ENCODE data around the gene PLEKHM1. TPM values are rescaled to one million over a fixed set of nuclear protein-coding genes. Genes with fewer than 3 reads are reported as not detected.

PLEKHM1 gene
- total and polyA plus RNA-seq, 2 of the 13 experiments (the other 11 are each of a cell fraction or from before 2014, with no cell fraction given) = 7.6 to 13.5 TPM

DNA sequence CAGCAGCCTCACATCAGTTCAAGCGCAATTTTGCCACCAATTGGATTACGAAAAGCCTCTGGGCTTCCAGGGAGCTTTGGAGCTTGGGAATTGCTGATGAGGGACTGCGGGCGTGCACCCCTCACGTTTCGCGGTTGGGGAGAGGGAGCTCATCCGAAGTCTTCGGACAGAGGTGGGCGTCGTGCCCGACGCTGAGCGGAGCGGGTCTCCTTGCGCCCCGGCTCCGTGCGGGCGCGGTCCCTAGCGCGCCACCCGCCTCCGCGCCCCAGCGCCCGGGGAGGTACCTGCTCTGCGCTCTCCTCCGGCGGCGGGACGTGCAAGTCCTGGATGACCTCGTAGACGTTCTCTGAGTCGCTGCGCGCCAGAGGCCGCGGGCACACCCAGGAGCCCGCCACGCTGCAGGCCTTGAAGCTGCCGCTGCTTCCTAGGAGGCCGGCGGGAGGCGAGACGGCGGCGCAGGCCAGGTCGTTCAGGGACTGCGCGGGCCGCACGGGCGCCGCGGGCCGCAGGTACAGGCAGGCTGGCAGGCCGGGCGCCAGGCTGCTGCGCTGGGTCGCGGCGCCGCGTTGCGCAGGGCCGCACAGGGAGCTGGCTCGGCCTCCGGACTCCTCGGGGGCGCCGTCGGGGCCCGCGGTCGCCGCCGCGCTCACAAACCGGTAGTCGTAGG is 61.0 kb downstream of the PLEKHM1 start (continued):
- TF ChIP-seq, protein P1, sequence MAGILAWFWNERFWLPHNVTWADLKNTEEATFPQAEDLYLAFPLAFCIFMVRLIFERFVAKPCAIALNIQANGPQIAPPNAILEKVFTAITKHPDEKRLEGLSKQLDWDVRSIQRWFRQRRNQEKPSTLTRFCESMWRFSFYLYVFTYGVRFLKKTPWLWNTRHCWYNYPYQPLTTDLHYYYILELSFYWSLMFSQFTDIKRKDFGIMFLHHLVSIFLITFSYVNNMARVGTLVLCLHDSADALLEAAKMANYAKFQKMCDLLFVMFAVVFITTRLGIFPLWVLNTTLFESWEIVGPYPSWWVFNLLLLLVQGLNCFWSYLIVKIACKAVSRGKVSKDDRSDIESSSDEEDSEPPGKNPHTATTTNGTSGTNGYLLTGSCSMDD (CRISPR knock-in tag; IDR thresholded peaks at IDR 0.05) = no peak
- TF ChIP-seq U2AF2 (IDR thresholded peaks at IDR 0.05; ENCODE audit: low read depth, low read length) (no peak), ZFP36 (IDR thresholded peaks at IDR 0.05; ENCODE audit: borderline replicate concordance, low read depth, low read length, partially characterized antibody) (no peak), SCMH1 (CRISPR knock-in tag; IDR thresholded peaks at IDR 0.05; ENCODE audit: borderline replicate concordance) (no peak), ZNF264 (CRISPR knock-in tag; IDR thresholded peaks at IDR 0.05) (no peak; the same call in 1 of the 2 replicates), ZNF224 (CRISPR knock-in tag; IDR thresholded peaks at IDR 0.05) (no peak), NR2C2 (CRISPR knock-in tag; IDR thresholded peaks at IDR 0.05; ENCODE audit: borderline replicate concordance) (no peak), ELF4 (CRISPR knock-in tag; IDR thresholded peaks at IDR 0.05; ENCODE audit: borderline replicate concordance) (no peak), PLRG1 (conservative IDR thresholded peaks at IDR 0.05) (no peak), TOPORS (CRISPR knock-in tag; IDR thresholded peaks at IDR 0.05) (no peak), NKX3-1 (CRISPR knock-in tag; IDR thresholded peaks at IDR 0.05) (no peak), SYNCRIP (IDR thresholded peaks at IDR 0.05; ENCODE audit: insufficient read depth, low read depth, low read length) (no peak)
- TF ChIP-seq, protein P2, sequence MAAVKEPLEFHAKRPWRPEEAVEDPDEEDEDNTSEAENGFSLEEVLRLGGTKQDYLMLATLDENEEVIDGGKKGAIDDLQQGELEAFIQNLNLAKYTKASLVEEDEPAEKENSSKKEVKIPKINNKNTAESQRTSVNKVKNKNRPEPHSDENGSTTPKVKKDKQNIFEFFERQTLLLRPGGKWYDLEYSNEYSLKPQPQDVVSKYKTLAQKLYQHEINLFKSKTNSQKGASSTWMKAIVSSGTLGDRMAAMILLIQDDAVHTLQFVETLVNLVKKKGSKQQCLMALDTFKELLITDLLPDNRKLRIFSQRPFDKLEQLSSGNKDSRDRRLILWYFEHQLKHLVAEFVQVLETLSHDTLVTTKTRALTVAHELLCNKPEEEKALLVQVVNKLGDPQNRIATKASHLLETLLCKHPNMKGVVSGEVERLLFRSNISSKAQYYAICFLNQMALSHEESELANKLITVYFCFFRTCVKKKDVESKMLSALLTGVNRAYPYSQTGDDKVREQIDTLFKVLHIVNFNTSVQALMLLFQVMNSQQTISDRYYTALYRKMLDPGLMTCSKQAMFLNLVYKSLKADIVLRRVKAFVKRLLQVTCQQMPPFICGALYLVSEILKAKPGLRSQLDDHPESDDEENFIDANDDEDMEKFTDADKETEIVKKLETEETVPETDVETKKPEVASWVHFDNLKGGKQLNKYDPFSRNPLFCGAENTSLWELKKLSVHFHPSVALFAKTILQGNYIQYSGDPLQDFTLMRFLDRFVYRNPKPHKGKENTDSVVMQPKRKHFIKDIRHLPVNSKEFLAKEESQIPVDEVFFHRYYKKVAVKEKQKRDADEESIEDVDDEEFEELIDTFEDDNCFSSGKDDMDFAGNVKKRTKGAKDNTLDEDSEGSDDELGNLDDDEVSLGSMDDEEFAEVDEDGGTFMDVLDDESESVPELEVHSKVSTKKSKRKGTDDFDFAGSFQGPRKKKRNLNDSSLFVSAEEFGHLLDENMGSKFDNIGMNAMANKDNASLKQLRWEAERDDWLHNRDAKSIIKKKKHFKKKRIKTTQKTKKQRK (IDR thresholded peaks at IDR 0.05; ENCODE audit: low read length) = no peak
- TF ChIP-seq, protein P3, sequence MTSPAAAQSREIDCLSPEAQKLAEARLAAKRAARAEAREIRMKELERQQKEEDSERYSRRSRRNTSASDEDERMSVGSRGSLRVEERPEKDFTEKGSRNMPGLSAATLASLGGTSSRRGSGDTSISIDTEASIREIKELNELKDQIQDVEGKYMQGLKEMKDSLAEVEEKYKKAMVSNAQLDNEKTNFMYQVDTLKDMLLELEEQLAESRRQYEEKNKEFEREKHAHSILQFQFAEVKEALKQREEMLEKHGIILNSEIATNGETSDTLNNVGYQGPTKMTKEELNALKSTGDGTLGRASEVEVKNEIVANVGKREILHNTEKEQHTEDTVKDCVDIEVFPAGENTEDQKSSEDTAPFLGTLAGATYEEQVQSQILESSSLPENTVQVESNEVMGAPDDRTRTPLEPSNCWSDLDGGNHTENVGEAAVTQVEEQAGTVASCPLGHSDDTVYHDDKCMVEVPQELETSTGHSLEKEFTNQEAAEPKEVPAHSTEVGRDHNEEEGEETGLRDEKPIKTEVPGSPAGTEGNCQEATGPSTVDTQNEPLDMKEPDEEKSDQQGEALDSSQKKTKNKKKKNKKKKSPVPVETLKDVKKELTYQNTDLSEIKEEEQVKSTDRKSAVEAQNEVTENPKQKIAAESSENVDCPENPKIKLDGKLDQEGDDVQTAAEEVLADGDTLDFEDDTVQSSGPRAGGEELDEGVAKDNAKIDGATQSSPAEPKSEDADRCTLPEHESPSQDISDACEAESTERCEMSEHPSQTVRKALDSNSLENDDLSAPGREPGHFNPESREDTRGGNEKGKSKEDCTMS (CRISPR knock-in tag; conservative IDR thresholded peaks at IDR 0.05) = no peak
- TF ChIP-seq, protein P4, sequence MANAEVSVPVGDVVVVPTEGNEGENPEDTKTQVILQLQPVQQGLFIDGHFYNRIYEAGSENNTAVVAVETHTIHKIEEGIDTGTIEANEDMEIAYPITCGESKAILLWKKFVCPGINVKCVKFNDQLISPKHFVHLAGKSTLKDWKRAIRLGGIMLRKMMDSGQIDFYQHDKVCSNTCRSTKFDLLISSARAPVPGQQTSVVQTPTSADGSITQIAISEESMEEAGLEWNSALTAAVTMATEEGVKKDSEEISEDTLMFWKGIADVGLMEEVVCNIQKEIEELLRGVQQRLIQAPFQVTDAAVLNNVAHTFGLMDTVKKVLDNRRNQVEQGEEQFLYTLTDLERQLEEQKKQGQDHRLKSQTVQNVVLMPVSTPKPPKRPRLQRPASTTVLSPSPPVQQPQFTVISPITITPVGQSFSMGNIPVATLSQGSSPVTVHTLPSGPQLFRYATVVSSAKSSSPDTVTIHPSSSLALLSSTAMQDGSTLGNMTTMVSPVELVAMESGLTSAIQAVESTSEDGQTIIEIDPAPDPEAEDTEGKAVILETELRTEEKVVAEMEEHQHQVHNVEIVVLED (CRISPR knock-in tag; IDR thresholded peaks at IDR 0.05; ENCODE audit: borderline replicate concordance) = no peak
- TF ChIP-seq, protein P5, sequence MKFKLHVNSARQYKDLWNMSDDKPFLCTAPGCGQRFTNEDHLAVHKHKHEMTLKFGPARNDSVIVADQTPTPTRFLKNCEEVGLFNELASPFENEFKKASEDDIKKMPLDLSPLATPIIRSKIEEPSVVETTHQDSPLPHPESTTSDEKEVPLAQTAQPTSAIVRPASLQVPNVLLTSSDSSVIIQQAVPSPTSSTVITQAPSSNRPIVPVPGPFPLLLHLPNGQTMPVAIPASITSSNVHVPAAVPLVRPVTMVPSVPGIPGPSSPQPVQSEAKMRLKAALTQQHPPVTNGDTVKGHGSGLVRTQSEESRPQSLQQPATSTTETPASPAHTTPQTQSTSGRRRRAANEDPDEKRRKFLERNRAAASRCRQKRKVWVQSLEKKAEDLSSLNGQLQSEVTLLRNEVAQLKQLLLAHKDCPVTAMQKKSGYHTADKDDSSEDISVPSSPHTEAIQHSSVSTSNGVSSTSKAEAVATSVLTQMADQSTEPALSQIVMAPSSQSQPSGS (CRISPR knock-in tag; IDR thresholded peaks at IDR 0.05) = no peak
- TF ChIP-seq, protein P6, sequence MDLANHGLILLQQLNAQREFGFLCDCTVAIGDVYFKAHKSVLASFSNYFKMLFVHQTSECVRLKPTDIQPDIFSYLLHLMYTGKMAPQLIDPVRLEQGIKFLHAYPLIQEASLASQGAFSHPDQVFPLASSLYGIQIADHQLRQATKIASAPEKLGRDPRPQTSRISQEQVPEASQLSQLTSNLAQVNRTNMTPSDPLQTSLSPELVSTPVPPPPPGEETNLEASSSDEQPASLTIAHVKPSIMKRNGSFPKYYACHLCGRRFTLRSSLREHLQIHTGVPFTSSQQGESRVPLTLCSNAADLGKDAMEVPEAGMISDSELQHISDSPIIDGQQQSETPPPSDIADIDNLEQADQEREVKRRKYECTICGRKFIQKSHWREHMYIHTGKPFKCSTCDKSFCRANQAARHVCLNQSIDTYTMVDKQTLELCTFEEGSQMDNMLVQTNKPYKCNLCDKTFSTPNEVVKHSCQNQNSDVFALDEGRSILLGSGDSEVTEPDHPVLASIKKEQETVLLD (CRISPR knock-in tag; IDR thresholded peaks at IDR 0.05; ENCODE audit: low read depth) = no peak
